ENCODE results near the gene FMR1.

FMR1 gene

GRCh38 chrX:147948531-147948930 is 36.8 kb downstream of the FMR1 start:
- H2AFZ ChIP-seq (ENCODE audit: insufficient read depth, low read length, poor library complexity) = no peak overlapping the region
- no peaks in the 10 kb centered on the region for H3K79me2 ChIP-seq (ENCODE audit: control insufficient read depth, insufficient read depth, low read length, poor library complexity)
- no peaks in the 10 kb centered on the region for H3K9me3 ChIP-seq (ENCODE audit: insufficient read depth, low read depth, low read length)
- peaks cover 11 to 16% of the 10 kb centered on the region in 2 experiments for H3K36me3 ChIP-seq (ENCODE audit: control insufficient read depth in 1 of 2, insufficient read depth in 2 of 2, low read length in 2 of 2)
- WGBS (ENCODE audit: extremely low coverage, insufficient coverage, insufficient read length) = no CpG with 5 or more reads among the region's 7 CpGs
- H2AK5ac ChIP-seq (ENCODE audit: low read length) = no peak overlapping the region
- no peak overlapping the region for H3K9ac ChIP-seq (ENCODE audit: low read length)
- no peak overlapping the region for H4K12ac ChIP-seq (ENCODE audit: low read depth, low read length)
- H3K23ac ChIP-seq (ENCODE audit: low read length) = no peak overlapping the region
- H2BK120ac ChIP-seq (ENCODE audit: insufficient read depth, low read length, poor library complexity) = no peak overlapping the region
- DNase-seq = no peak
- H3K79me1 ChIP-seq (ENCODE audit: low read length) = no peaks in the 10 kb centered on the region
- no peak overlapping the region for H3K4ac ChIP-seq (ENCODE audit: low read depth, low read length)
- no peak overlapping the region for H3K14ac ChIP-seq (ENCODE audit: low read length)
- H3K27ac ChIP-seq (ENCODE audit: low read depth, low read length) = no peak overlapping the region
- no peak overlapping the region for H2BK12ac ChIP-seq (ENCODE audit: low read length)
- no peak overlapping the region for H2BK5ac ChIP-seq (ENCODE audit: low read depth, low read length, poor library complexity)
- no peak overlapping the region for H4K91ac ChIP-seq (ENCODE audit: low read depth, low read length)
- H3K18ac ChIP-seq (ENCODE audit: low read length) = no peak overlapping the region
- no peak overlapping the region for H3K4me2 ChIP-seq (ENCODE audit: low read length)
- no peaks in the 10 kb centered on the region for H3K4me1 ChIP-seq (ENCODE audit: control insufficient read depth in 1 of 2, insufficient read depth in 2 of 2, low read length in 2 of 2)
- no peak overlapping the region for H3K4me3 ChIP-seq (ENCODE audit: low read depth, low read length)
- no peak overlapping the region for H4K8ac ChIP-seq (ENCODE audit: low read depth, low read length)
- H3K27me3 ChIP-seq (ENCODE audit: insufficient read depth, low read length) = no peaks in the 10 kb centered on the region

- WGBS (ENCODE audit: extremely low coverage, insufficient coverage, insufficient read length) = no CpG with 5 or more reads among the region's 1 CpG
- H3K14ac ChIP-seq (ENCODE audit: low read length) = no peak overlapping the region
Observed at GRCh38 chrX:147950352-147950751, 38.6 kb downstream of the FMR1 start.

GRCh38 chrX:147953976-147954375 is 42.3 kb downstream of the FMR1 start:
- H4K8ac ChIP-seq (ENCODE audit: low read depth, low read length) = no peak overlapping the region
- no peak overlapping the region for H4K12ac ChIP-seq (ENCODE audit: low read depth, low read length)
- H3K4me2 ChIP-seq (ENCODE audit: low read length) = no peak overlapping the region
- no peak for DNase-seq
- no peaks in the 10 kb centered on the region for H3K9me3 ChIP-seq (ENCODE audit: insufficient read depth, low read depth, low read length)
- H3K79me2 ChIP-seq (ENCODE audit: control insufficient read depth, insufficient read depth, low read length, poor library complexity) = no peaks in the 10 kb centered on the region
- peaks cover 0 to 3% of the 10 kb centered on the region in 2 experiments for H3K4me1 ChIP-seq (ENCODE audit: control insufficient read depth in 1 of 2, insufficient read depth in 2 of 2, low read length in 2 of 2)
- no peaks in the 10 kb centered on the region for H3K27me3 ChIP-seq (ENCODE audit: insufficient read depth, low read length)
- H2AK5ac ChIP-seq (ENCODE audit: low read length) = no peak overlapping the region
- H4K91ac ChIP-seq (ENCODE audit: low read depth, low read length) = no peak overlapping the region
- no peak overlapping the region for H3K18ac ChIP-seq (ENCODE audit: low read length)
- WGBS (ENCODE audit: extremely low coverage, insufficient coverage, insufficient read length) = no CpG with 5 or more reads among the region's 2 CpGs
- no peak overlapping the region for H2BK12ac ChIP-seq (ENCODE audit: low read length)
- no peak overlapping the region for H3K14ac ChIP-seq (ENCODE audit: low read length)
- no peak overlapping the region for H3K9ac ChIP-seq (ENCODE audit: low read length)
- no peaks in the 10 kb centered on the region for H3K79me1 ChIP-seq (ENCODE audit: low read length)
- H3K36me3 ChIP-seq (ENCODE audit: control insufficient read depth in 1 of 2, insufficient read depth in 2 of 2, low read length in 2 of 2) = peaks cover 0 to 2% of the 10 kb centered on the region in 2 experiments
- no peak overlapping the region for H3K4me3 ChIP-seq (ENCODE audit: low read depth, low read length)
- no peak overlapping the region for H3K23ac ChIP-seq (ENCODE audit: low read length)
- H3K27ac ChIP-seq (ENCODE audit: low read depth, low read length) = no peak overlapping the region
- H2AFZ ChIP-seq (ENCODE audit: insufficient read depth, low read length, poor library complexity) = no peak overlapping the region
- H2BK120ac ChIP-seq (ENCODE audit: insufficient read depth, low read length, poor library complexity) = no peak overlapping the region
- H2BK5ac ChIP-seq (ENCODE audit: low read depth, low read length, poor library complexity) = no peak overlapping the region
- H3K4ac ChIP-seq (ENCODE audit: low read depth, low read length) = no peak overlapping the region

More at GRCh38 chrX:147950352-147950751, 38.6 kb downstream of the FMR1 start:
- Histone ChIP-seq H3K18ac (ENCODE audit: low read length) (no peak overlapping the region), H3K36me3 (ENCODE audit: control insufficient read depth in 1 of 2, insufficient read depth in 2 of 2, low read length in 2 of 2) (peaks cover 7% of the 10 kb centered on the region in 2 experiments), H2BK120ac (ENCODE audit: insufficient read depth, low read length, poor library complexity) (no peak overlapping the region), H3K27ac (ENCODE audit: low read depth, low read length) (no peak overlapping the region), H2AK5ac (ENCODE audit: low read length) (no peak overlapping the region), H2AFZ (ENCODE audit: insufficient read depth, low read length, poor library complexity) (no peak overlapping the region), H2BK12ac (ENCODE audit: low read length) (no peak overlapping the region), H3K4me1 (ENCODE audit: control insufficient read depth in 1 of 2, insufficient read depth in 2 of 2, low read length in 2 of 2) (no peaks in the 10 kb centered on the region), H3K79me1 (ENCODE audit: low read length) (no peaks in the 10 kb centered on the region), H3K79me2 (ENCODE audit: control insufficient read depth, insufficient read depth, low read length, poor library complexity) (no peaks in the 10 kb centered on the region), H3K9ac (ENCODE audit: low read length) (no peak overlapping the region), H3K27me3 (ENCODE audit: insufficient read depth, low read length) (no peaks in the 10 kb centered on the region), H2BK5ac (ENCODE audit: low read depth, low read length, poor library complexity) (no peak overlapping the region), H3K9me3 (ENCODE audit: insufficient read depth, low read depth, low read length) (no peaks in the 10 kb centered on the region), H4K8ac (ENCODE audit: low read depth, low read length) (no peak overlapping the region), H3K4ac (ENCODE audit: low read depth, low read length) (no peak overlapping the region), H3K4me2 (ENCODE audit: low read length) (no peak overlapping the region), H4K12ac (ENCODE audit: low read depth, low read length) (no peak overlapping the region), H3K23ac (ENCODE audit: low read length) (no peak overlapping the region), H3K4me3 (ENCODE audit: low read depth, low read length) (no peak overlapping the region), H4K91ac (ENCODE audit: low read depth, low read length) (no peak overlapping the region)
- DNase-seq = no peak

GRCh38 chrX:147957291-147957690 is 45.6 kb downstream of the FMR1 start:
- WGBS (ENCODE audit: extremely low coverage, insufficient coverage, insufficient read length) = no CpG with 5 or more reads among the region's 2 CpGs
- H3K23ac ChIP-seq (ENCODE audit: low read length) = no peak overlapping the region

More at GRCh38 chrX:147957291-147957690, 45.6 kb downstream of the FMR1 start:
- no peaks in the 10 kb centered on the region for H3K79me1 ChIP-seq (ENCODE audit: low read length)
- DNase-seq = no peak
- no peak overlapping the region for H3K14ac ChIP-seq (ENCODE audit: low read length)
- H3K36me3 ChIP-seq (ENCODE audit: control insufficient read depth in 1 of 2, insufficient read depth in 2 of 2, low read length in 2 of 2) = peaks cover 0 to 2% of the 10 kb centered on the region in 2 experiments
- H2BK5ac ChIP-seq (ENCODE audit: low read depth, low read length, poor library complexity) = no peak overlapping the region
- no peak overlapping the region for H3K18ac ChIP-seq (ENCODE audit: low read length)
- no peak overlapping the region for H4K12ac ChIP-seq (ENCODE audit: low read depth, low read length)
- H2AK5ac ChIP-seq (ENCODE audit: low read length) = no peak overlapping the region
- H3K79me2 ChIP-seq (ENCODE audit: control insufficient read depth, insufficient read depth, low read length, poor library complexity) = no peaks in the 10 kb centered on the region
- H3K4me2 ChIP-seq (ENCODE audit: low read length) = no peak overlapping the region
- H3K4me3 ChIP-seq (ENCODE audit: low read depth, low read length) = no peak overlapping the region
- no peak overlapping the region for H2BK120ac ChIP-seq (ENCODE audit: insufficient read depth, low read length, poor library complexity)
- no peak overlapping the region for H2BK12ac ChIP-seq (ENCODE audit: low read length)
- H2AFZ ChIP-seq (ENCODE audit: insufficient read depth, low read length, poor library complexity) = no peak overlapping the region
- H3K4me1 ChIP-seq (ENCODE audit: control insufficient read depth in 1 of 2, insufficient read depth in 2 of 2, low read length in 2 of 2) = peaks cover 0 to 3% of the 10 kb centered on the region in 2 experiments
- no peak overlapping the region for H4K8ac ChIP-seq (ENCODE audit: low read depth, low read length)
- H3K27me3 ChIP-seq (ENCODE audit: insufficient read depth, low read length) = no peaks in the 10 kb centered on the region
- H3K4ac ChIP-seq (ENCODE audit: low read depth, low read length) = no peak overlapping the region
- H3K9ac ChIP-seq (ENCODE audit: low read length) = no peak overlapping the region
- no peak overlapping the region for H3K27ac ChIP-seq (ENCODE audit: low read depth, low read length)
- H3K9me3 ChIP-seq (ENCODE audit: insufficient read depth, low read depth, low read length) = no peaks in the 10 kb centered on the region
- no peak overlapping the region for H4K91ac ChIP-seq (ENCODE audit: low read depth, low read length)
